CD14-positive monocyte (primary cell): ENCODE measurements around the gene ELFN1. TPM values are rescaled to one million over a fixed set of nuclear protein-coding genes. Genes with fewer than 3 reads are reported as not detected.
A peak's percentile ranks its signal among the peaks of the same experiment; 100 is the strongest.

ENCODE experiments used
- DNase-seq, 3 donors: peaks; one replicate each; pipeline ENCODE4 v3.0.0-alpha.2; 2011 to 2022
- H2AFZ ChIP-seq: 2 replicates; pipeline ENCODE4 v1.6.0; 2012; ENCODE audit warnings: mild to moderate bottlenecking, low read depth, low read length, inconsistent platforms; ENCODE audit not compliant: insufficient read depth, poor library complexity, severe bottlenecking
- H3K27ac ChIP-seq, 2 donors: 1 replicate in 1 of 2; 2 replicates in 1 of 2; pipeline ENCODE4 v1.5.1; 2012 to 2013; ENCODE audit warnings: low read length in 2 of 2, control low read depth in 1 of 2, inconsistent platforms in 1 of 2, low read depth in 1 of 2, mild to moderate bottlenecking in 1 of 2
- H3K27me3 ChIP-seq, 2 donors: one replicate each; pipeline versions ENCODE4 v1.6.0 to v1.6.1; 2011 to 2013; ENCODE audit warnings: low read length in 2 of 2; ENCODE audit not compliant: control insufficient read depth in 2 of 2, insufficient read depth in 2 of 2
- H3K36me3 ChIP-seq, 2 donors: replicated peaks in 1 of 2; 1 replicate in 1 of 2; 2 replicates in 1 of 2; pipeline versions ENCODE4 v1.5.1 to v1.6.1; 2012 to 2013; ENCODE audit warnings: low read length in 2 of 2, control low read depth in 1 of 2, inconsistent platforms in 1 of 2, mild to moderate bottlenecking in 1 of 2; ENCODE audit not compliant: insufficient read depth in 2 of 2, control insufficient read depth in 1 of 2
- H3K4me1 ChIP-seq, 2 donors: 1 replicate in 1 of 2; 2 replicates in 1 of 2; pipeline versions ENCODE4 v1.5.1 to v1.6.1; 2012 to 2013; ENCODE audit warnings: low read length in 2 of 2, control low read depth in 1 of 2, inconsistent platforms in 1 of 2, mild to moderate bottlenecking in 1 of 2, moderate library complexity in 1 of 2; ENCODE audit not compliant: insufficient read depth in 2 of 2, control insufficient read depth in 1 of 2
- H3K4me2 ChIP-seq: replicated peaks from 2 replicates; pipeline ENCODE3; 2012; ENCODE audit warnings: low read length, moderate library complexity, mild to moderate bottlenecking; ENCODE audit not compliant: poor library complexity, severe bottlenecking; ENCODE audit errors: extremely low read depth
- H3K4me3 ChIP-seq, 3 experiments: fragments of 200-600 bp in 1 of 3; sonication (generic) in 1 of 3; replicated peaks in 1 of 3; 1 replicate in 2 of 3; 2 replicates in 1 of 3; pipeline ENCODE4 v1.5.1; 2011 to 2013; ENCODE audit warnings: low read length in 3 of 3, mild to moderate bottlenecking in 3 of 3, control low read depth in 2 of 3, low read depth in 2 of 3, inconsistent platforms in 1 of 3, moderate library complexity in 1 of 3
- H3K79me2 ChIP-seq: 2 replicates; pipeline ENCODE4 v1.6.0; 2012; ENCODE audit warnings: mild to moderate bottlenecking, control low read depth, inconsistent platforms, low read length, moderate library complexity; ENCODE audit not compliant: insufficient read depth
- H3K9ac ChIP-seq: 2 replicates; pipeline ENCODE4 v1.6.0; 2017; ENCODE audit warnings: low read length, mild to moderate bottlenecking; ENCODE audit not compliant: insufficient read depth, poor library complexity, severe bottlenecking
- H3K9me3 ChIP-seq, 2 donors: replicated peaks in 1 of 2; 1 replicate in 1 of 2; 2 replicates in 1 of 2; pipeline versions ENCODE4 v1.5.1 to v1.6.1; 2012 to 2013; ENCODE audit warnings: low read length in 2 of 2, control low read depth in 1 of 2; ENCODE audit not compliant: control insufficient read depth in 1 of 2, insufficient read depth in 1 of 2
- H4K20me1 ChIP-seq: 2 replicates; pipeline ENCODE4 v1.6.0; 2012; ENCODE audit warnings: mild to moderate bottlenecking, low read length, control low read depth, moderate library complexity; ENCODE audit not compliant: insufficient read depth
- H3K27ac Mint-ChIP-seq, 7 donors: one replicate each; pipeline ENCODE4 v1.8.0; 2020; ENCODE audit warnings: mild to moderate bottlenecking in 7 of 7, mixed read lengths in 7 of 7, moderate library complexity in 6 of 7, inconsistent platforms in 2 of 7
- H3K27me3 Mint-ChIP-seq, 3 donors: one replicate each; pipeline ENCODE4 v1.8.0; 2021 to 2022; ENCODE audit warnings: low read depth in 3 of 3, mild to moderate bottlenecking in 3 of 3, mixed read lengths in 3 of 3, moderate library complexity in 3 of 3, inconsistent platforms in 1 of 3
- H3K36me3 Mint-ChIP-seq, 2 donors: one replicate each; pipeline ENCODE4 v1.8.0; 2020; ENCODE audit warnings: mixed read lengths in 2 of 2, inconsistent platforms in 1 of 2, mild to moderate bottlenecking in 1 of 2
- H3K4me1 Mint-ChIP-seq: one replicate; pipeline ENCODE4 v1.8.0; 2020; ENCODE audit warnings: mild to moderate bottlenecking, mixed read lengths
- H3K4me3 Mint-ChIP-seq, 2 donors: one replicate each; pipeline ENCODE4 v1.8.0; 2020; ENCODE audit warnings: mild to moderate bottlenecking in 2 of 2, mixed read lengths in 2 of 2, moderate library complexity in 1 of 2
- H3K9me3 Mint-ChIP-seq, 7 donors: one replicate each; pipeline ENCODE4 v1.8.0; 2020 to 2022; ENCODE audit warnings: mixed read lengths in 7 of 7, mild to moderate bottlenecking in 6 of 7, moderate library complexity in 6 of 7, inconsistent platforms in 2 of 7
- WGBS: methylation state at CpG from one replicate; pipeline ENCODE4 v1.1.5; 2013; ENCODE audit warnings: missing lambda C conversion rate; ENCODE audit not compliant: insufficient coverage; 5-methylcytosine and 5-hydroxymethylcytosine counted together
- intact Hi-C, 2 donors: fragments of 100-400 bp; cut with micrococcal nuclease; formaldehyde crosslinking; loops; one replicate each; pipeline versions ENCODE4 v1.15.0 to v1.15.1; 2023
- polyA plus RNA-seq, 3 donors: library from polyadenylated mRNA; depleted of rRNA in 1 of 3; unstranded in 2 of 3; stranded (reverse) in 1 of 3; fragments of 300-500 nt in 2 of 3; fragments of >200 nt in 1 of 3; fragmentation: Illumina TruSeq in 2 of 3; gene quantifications; 1 replicate in 2 of 3; 2 replicates in 1 of 3; pipeline ENCODE4 v1.2.3, GENCODE V29; 2012 to 2021
- TF ChIP-seq, protein P1 (sequence below): fragments of 200-600 bp; IDR thresholded peaks from one replicate; pipeline ENCODE4 v1.8.0; 2022; ENCODE audit warnings: antibody characterized with exemption, mild to moderate bottlenecking

The ELFN1 gene
- polyA plus RNA-seq, 3 donors = not detected

DNA sequence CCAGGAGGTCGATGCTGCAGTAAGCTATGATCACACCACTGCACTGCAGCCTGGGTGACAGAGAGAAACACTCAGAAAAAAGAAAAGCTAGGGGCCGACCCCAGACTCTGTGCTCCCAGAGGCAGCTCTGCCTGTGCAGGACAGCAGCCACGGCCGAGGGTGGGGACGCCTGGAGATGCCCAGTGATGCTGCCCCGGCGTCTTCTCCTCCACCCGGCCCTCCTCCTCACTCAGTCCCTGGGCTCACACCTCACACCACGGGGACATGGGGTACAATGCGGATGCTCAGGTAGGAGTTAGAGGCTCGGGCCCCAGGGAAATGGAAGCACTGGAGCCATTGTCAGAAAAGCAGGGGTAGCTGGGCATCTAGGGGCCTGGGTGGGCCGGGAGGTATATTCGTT, 46.3 kb upstream of the ELFN1 start:
- H3K4me1 ChIP-seq = no peaks in the 10 kb centered on the region
- no peak overlapping the region for H3K9ac ChIP-seq
- Mint-ChIP-seq H3K27ac (no peak overlapping the region), H3K9me3 (peaks cover 3 to 13% (median 6%) of the 10 kb centered on the region in 7 donors), H3K4me1 (no peaks in the 10 kb centered on the region), H3K27me3 (peaks cover 2 to 7% (median 4%) of the 10 kb centered on the region in 3 donors), H3K4me3 (no peak overlapping the region), H3K36me3 (no peaks in the 10 kb centered on the region)
- H3K79me2 ChIP-seq = no peaks in the 10 kb centered on the region
- intact Hi-C loops = no loop called here
- no peaks in the 10 kb centered on the region for H3K9me3 ChIP-seq
- no peak overlapping the region for H3K4me3 ChIP-seq
- H3K27ac ChIP-seq = no peak overlapping the region
- H3K36me3 ChIP-seq = no peaks in the 10 kb centered on the region
- H4K20me1 ChIP-seq = no peaks in the 10 kb centered on the region
- WGBS = 91% methylated on average over 7 of the region's 13 CpGs
- DNase-seq = no peak
- no peak overlapping the region for H3K4me2 ChIP-seq
- no peaks in the 10 kb centered on the region for H3K27me3 ChIP-seq
- TF ChIP-seq, protein P1, sequence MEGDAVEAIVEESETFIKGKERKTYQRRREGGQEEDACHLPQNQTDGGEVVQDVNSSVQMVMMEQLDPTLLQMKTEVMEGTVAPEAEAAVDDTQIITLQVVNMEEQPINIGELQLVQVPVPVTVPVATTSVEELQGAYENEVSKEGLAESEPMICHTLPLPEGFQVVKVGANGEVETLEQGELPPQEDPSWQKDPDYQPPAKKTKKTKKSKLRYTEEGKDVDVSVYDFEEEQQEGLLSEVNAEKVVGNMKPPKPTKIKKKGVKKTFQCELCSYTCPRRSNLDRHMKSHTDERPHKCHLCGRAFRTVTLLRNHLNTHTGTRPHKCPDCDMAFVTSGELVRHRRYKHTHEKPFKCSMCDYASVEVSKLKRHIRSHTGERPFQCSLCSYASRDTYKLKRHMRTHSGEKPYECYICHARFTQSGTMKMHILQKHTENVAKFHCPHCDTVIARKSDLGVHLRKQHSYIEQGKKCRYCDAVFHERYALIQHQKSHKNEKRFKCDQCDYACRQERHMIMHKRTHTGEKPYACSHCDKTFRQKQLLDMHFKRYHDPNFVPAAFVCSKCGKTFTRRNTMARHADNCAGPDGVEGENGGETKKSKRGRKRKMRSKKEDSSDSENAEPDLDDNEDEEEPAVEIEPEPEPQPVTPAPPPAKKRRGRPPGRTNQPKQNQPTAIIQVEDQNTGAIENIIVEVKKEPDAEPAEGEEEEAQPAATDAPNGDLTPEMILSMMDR = no peak
- no peak overlapping the region for H2AFZ ChIP-seq

- DNase-seq = no peak
- intact Hi-C loops = no loop called here
- H3K9me3 ChIP-seq = no peaks in the 10 kb centered on the region
- H3K27ac ChIP-seq = no peak overlapping the region
- H3K27me3 Mint-ChIP-seq = peaks cover 4 to 8% (median 7%) of the 10 kb centered on the region in 3 donors
- 78% methylated on average over 1 of the region's 18 CpGs for WGBS
- no peaks in the 10 kb centered on the region for H4K20me1 ChIP-seq
- H3K36me3 ChIP-seq = no peaks in the 10 kb centered on the region
- H3K27ac Mint-ChIP-seq = peak overlapping the region in 1 of 7 donors; percentile 61
- H3K27me3 ChIP-seq = no peaks in the 10 kb centered on the region
- H3K9ac ChIP-seq = no peak overlapping the region
- no peaks in the 10 kb centered on the region for H3K4me1 Mint-ChIP-seq
- no peak overlapping the region for H3K4me2 ChIP-seq
- no peaks in the 10 kb centered on the region for H3K79me2 ChIP-seq
- peaks cover 4 to 11% (median 6%) of the 10 kb centered on the region in 7 donors for H3K9me3 Mint-ChIP-seq
- TF ChIP-seq, protein P1 = no peak
- H3K4me3 ChIP-seq = no peak overlapping the region
- no peak overlapping the region for H2AFZ ChIP-seq
- H3K4me1 ChIP-seq = no peaks in the 10 kb centered on the region
- H3K4me3 Mint-ChIP-seq = no peak overlapping the region
- H3K36me3 Mint-ChIP-seq = no peaks in the 10 kb centered on the region
These were observed 44.8 kb upstream of the ELFN1 start for GRCh38 chr7:1624999-1625927.
